ENCODE measurements around the gene HTRA3. TPM values are rescaled to one million over a fixed set of nuclear protein-coding genes. Genes with fewer than 3 reads are reported as not detected.
A peak's percentile ranks its signal among the peaks of the same experiment; 100 is the strongest.

The HTRA3 gene
- total and polyA plus RNA-seq, 10 donors = 0.26 to 5.5 (median 2.5) TPM

- 94 to 98% (median 95%) methylated on average over 10 to 11 of the region's 11 CpGs for WGBS, 5 donors
- intact Hi-C loops (cut with DNase I; ENCODE audit: low total_unique reads) = no loop called here
- Histone ChIP-seq H3K4me3 (no peak overlapping the region), H3K27ac (no peak overlapping the region), H3K4me1 (peaks cover 14 to 46% (median 39%) of the 10 kb centered on the region in 6 donors), H3K9me3 (no peaks in the 10 kb centered on the region), H3K27me3 (replicated peaks in 1 of 7) (no peaks in the 10 kb centered on the region), H3K36me3 (peaks cover 0 to 84% (median 60%) of the 10 kb centered on the region in 6 donors)
- no peak for DNase-seq
- TF ChIP-seq POLR2AphosphoS5 (IDR thresholded peaks at IDR 0.05) = no peak
- no peak for TF ChIP-seq POLR2A (IDR thresholded peaks at IDR 0.05)
- TF ChIP-seq CTCF (IDR thresholded peaks at IDR 0.05 in 8 of 11, conservative IDR thresholded peaks at IDR 0.05 in 3 of 11) = no peak
Observed at GRCh38 chr4:8232748-8233147, 36.8 kb upstream of the HTRA3 start.

- no peak for TF ChIP-seq POLR2A (IDR thresholded peaks at IDR 0.05)
- TF ChIP-seq POLR2AphosphoS5 (IDR thresholded peaks at IDR 0.05) = no peak
- TF ChIP-seq CTCF (IDR thresholded peaks at IDR 0.05 in 8 of 11, conservative IDR thresholded peaks at IDR 0.05 in 3 of 11) = no peak
- intact Hi-C loops (cut with DNase I; ENCODE audit: low total_unique reads) = no loop called here
- Histone ChIP-seq H3K4me1 (peaks cover 2 to 46% (median 34%) of the 10 kb centered on the region in 6 donors), H3K27me3 (replicated peaks in 1 of 7) (no peaks in the 10 kb centered on the region), H3K27ac (no peak overlapping the region), H3K4me3 (no peak overlapping the region), H3K9me3 (no peaks in the 10 kb centered on the region), H3K36me3 (peaks cover 0 to 84% (median 69%) of the 10 kb centered on the region in 6 donors)
- no peak for DNase-seq
- 93 to 98% (median 96%) methylated on average over 4 of the region's 4 CpGs for WGBS, 5 donors
Observed at GRCh38 chr4:8233672-8234484, 35.7 kb upstream of the HTRA3 start.

GRCh38 chr4:8234715-8235114 is 34.8 kb upstream of the HTRA3 start:
- peaks cover 0 to 91% (median 73%) of the 10 kb centered on the region in 6 donors for H3K36me3 ChIP-seq
- H3K27ac ChIP-seq = no peak overlapping the region
- no peaks in the 10 kb centered on the region for H3K9me3 ChIP-seq
- H3K4me1 ChIP-seq = peaks cover 0 to 43% (median 29%) of the 10 kb centered on the region in 6 donors
- TF ChIP-seq CTCF (IDR thresholded peaks at IDR 0.05 in 8 of 11, conservative IDR thresholded peaks at IDR 0.05 in 3 of 11) = no peak
- WGBS, 5 donors = 93 to 100% (median 97%) methylated on average over 1 of the region's 1 CpG
- DNase-seq = no peak
- H3K27me3 ChIP-seq (replicated peaks in 1 of 7) = no peaks in the 10 kb centered on the region
- intact Hi-C loops (cut with DNase I; ENCODE audit: low total_unique reads) = no loop called here
- H3K4me3 ChIP-seq = no peak overlapping the region

GRCh38 chr4:8235224-8235623 is 34.3 kb upstream of the HTRA3 start:
- TF ChIP-seq POLR2AphosphoS5 (IDR thresholded peaks at IDR 0.05) (peak; percentile 36 to 58 (median 45)), POLR2A (IDR thresholded peaks at IDR 0.05) (no peak)
- no peak overlapping the region for H3K4me3 ChIP-seq
- no peaks in the 10 kb centered on the region for H3K27me3 ChIP-seq (replicated peaks in 1 of 7)
- no peak for DNase-seq
- peaks cover 0 to 43% (median 26%) of the 10 kb centered on the region in 6 donors for H3K4me1 ChIP-seq
- H3K9me3 ChIP-seq = no peaks in the 10 kb centered on the region
- intact Hi-C loops (cut with DNase I; ENCODE audit: low total_unique reads) = no loop called here
- WGBS, 5 donors = 66 to 92% (median 81%) methylated on average over 6 to 13 of the region's 13 CpGs
- no peak overlapping the region for H3K27ac ChIP-seq
- H3K36me3 ChIP-seq = peaks cover 0 to 96% (median 75%) of the 10 kb centered on the region in 6 donors
